ENCODE measurements around the gene PDE4DIP. TPM values are rescaled to one million over a fixed set of nuclear protein-coding genes. Genes with fewer than 3 reads are reported as not detected.

Gene PDE4DIP
- 436 TPM for total RNA-seq

GRCh38 chr1:148844220-148844619, at the start of gene PDE4DIP:
Gene PDE4DIP, plus strand, starts transcription at chr1:148844428. Its CDS starts 347 bp downstream, at chr1:148844775.

Other genes with a start within 250 kb of the PDE4DIP start
- gene NBPF14, start 248.4 kb upstream of the PDE4DIP start, total RNA-seq: 41.9 TPM
- gene NUDT4B, start 95.7 kb upstream of the PDE4DIP start, total RNA-seq: 33.9 TPM